CD4-positive, alpha-beta memory T cell (primary cell): Measurements from ENCODE around the gene GALNT10. TPM values are rescaled to one million over a fixed set of nuclear protein-coding genes. Genes with fewer than 3 reads are reported as not detected.
A peak's percentile ranks its signal among the peaks of the same experiment; 100 is the strongest.

Source experiments
- CTCF ChIA-PET: fragments of 350-600 bp; sonication (Branson Sonifier 250); formaldehyde crosslinking; loops from one replicate; lab custom pipeline; 2021; ENCODE audit warnings: inconsistent platforms; ENCODE audit not compliant: partially characterized antibody; lab: Charles Lee
- POLR2A ChIA-PET: fragments of 350-600 bp; sonication (Branson Sonifier 250); formaldehyde crosslinking; loops from one replicate; lab custom pipeline; 2021; ENCODE audit not compliant: partially characterized antibody; lab: Charles Lee
- DNase-seq, 5 donors: peaks; one replicate each; pipeline versions ENCODE4 v3.0.0 to v3.0.0-alpha.2; 2020 to 2022; ENCODE audit warnings: mixed read lengths in 1 of 5
- H3K27ac ChIP-seq: one replicate; pipeline ENCODE4 v1.7.0; 2013; ENCODE audit warnings: low read depth, low read length
- H3K27me3 ChIP-seq: 2 replicates; pipeline ENCODE4 v1.7.0; 2013; ENCODE audit warnings: mild to moderate bottlenecking, low read length, moderate library complexity; ENCODE audit not compliant: insufficient read depth
- H3K36me3 ChIP-seq: 2 replicates; pipeline ENCODE4 v1.7.0; 2013; ENCODE audit warnings: mild to moderate bottlenecking, low read length, moderate library complexity; ENCODE audit not compliant: insufficient read depth
- H3K4me1 ChIP-seq: 2 replicates; pipeline ENCODE4 v1.7.0; 2013; ENCODE audit warnings: mild to moderate bottlenecking, low read length, moderate library complexity; ENCODE audit not compliant: insufficient read depth
- H3K4me3 ChIP-seq, 2 donors: one replicate each; pipeline ENCODE4 v1.7.0; 2013; ENCODE audit warnings: low read length in 2 of 2, mild to moderate bottlenecking in 1 of 2
- H3K9me3 ChIP-seq, 2 donors: one replicate each; pipeline ENCODE4 v1.7.0; 2013; ENCODE audit warnings: low read length in 2 of 2, control low read depth in 1 of 2; ENCODE audit not compliant: control insufficient read depth in 1 of 2
- H3K27ac Mint-ChIP-seq, 7 donors: one replicate each; pipeline ENCODE4 v1.8.0; 2020 to 2021; ENCODE audit warnings: mixed read lengths in 7 of 7, mild to moderate bottlenecking in 6 of 7, inconsistent platforms in 3 of 7, moderate library complexity in 3 of 7
- H3K27me3 Mint-ChIP-seq, 2 donors: one replicate each; pipeline ENCODE4 v1.8.0; 2020 to 2021; ENCODE audit warnings: mixed read lengths in 2 of 2
- H3K36me3 Mint-ChIP-seq, 2 donors: one replicate each; pipeline ENCODE4 v1.8.0; 2020 to 2021; ENCODE audit warnings: mixed read lengths in 2 of 2, inconsistent platforms in 1 of 2, mild to moderate bottlenecking in 1 of 2
- H3K4me1 Mint-ChIP-seq, 4 donors: one replicate each; pipeline ENCODE4 v1.8.0; 2020 to 2021; ENCODE audit warnings: mixed read lengths in 4 of 4, mild to moderate bottlenecking in 1 of 4
- H3K4me3 Mint-ChIP-seq, 8 donors: one replicate each; pipeline ENCODE4 v1.8.0; 2020 to 2021; ENCODE audit warnings: mixed read lengths in 8 of 8, mild to moderate bottlenecking in 7 of 8, moderate library complexity in 6 of 8, inconsistent platforms in 3 of 8
- H3K9me3 Mint-ChIP-seq, 8 donors: one replicate each; pipeline ENCODE4 v1.8.0; 2020 to 2021; ENCODE audit warnings: mixed read lengths in 8 of 8, mild to moderate bottlenecking in 5 of 8, inconsistent platforms in 3 of 8, moderate library complexity in 1 of 8
- intact Hi-C: fragments of 100-400 bp; cut with micrococcal nuclease; formaldehyde crosslinking; loops from one replicate; pipeline ENCODE4 v1.15.1; 2023
- polyA plus RNA-seq, 2 donors: library from polyadenylated mRNA; unstranded; fragments of 300-500 nt; fragmentation: Illumina TruSeq; gene quantifications; one replicate each; pipeline ENCODE4 v1.2.3, GENCODE V29; 2021
- total RNA-seq, 2 experiments: library from RNA; stranded (reverse); gene quantifications; one replicate each; pipeline ENCODE4 v1.2.3, GENCODE V29; 2021

GALNT10 gene
- total and polyA plus RNA-seq, 4 experiments from 2014 or later: 9.6 to 35.7 (median 26.8) TPM

- intact Hi-C loops: no loop called here
- Mint-ChIP-seq H3K9me3 (no peaks in the 10 kb centered on the region), H3K4me1 (peaks cover 2 to 16% (median 11%) of the 10 kb centered on the region in 4 donors), H3K27me3 (no peaks in the 10 kb centered on the region), H3K27ac (peak overlapping the region in 1 of 7 donors; percentile 48), H3K4me3 (no peak overlapping the region), H3K36me3 (peaks cover 0 to 24% of the 10 kb centered on the region in 2 donors)
- Histone ChIP-seq H3K9me3 (no peaks in the 10 kb centered on the region), H3K4me1 (peaks cover 4% of the 10 kb centered on the region), H3K4me3 (no peak overlapping the region), H3K27ac (no peak overlapping the region), H3K27me3 (no peaks in the 10 kb centered on the region), H3K36me3 (no peaks in the 10 kb centered on the region)
- ChIA-PET CTCF (interaction anchor here (2.1 to 6.4 kb wide), 4 partner anchors 13 to 428 kb away, joined by 18 to 220 read pairs (median 32); no protein-coding TSS in a partner anchor), POLR2A (interaction anchor here (1.2 to 2.4 kb wide), 2 partner anchors 331 to 365 kb away, joined by 3 to 14 read pairs; partner anchors contain the start of genes FAM114A2 and MFAP3)
- no peak for DNase-seq
Observed at GRCh38 chr5:154403234-154403633, 212.7 kb downstream of the GALNT10 start.

GRCh38 chr5:154403776-154404387 lies 213.3 kb downstream of the GALNT10 start:
- Histone ChIP-seq H3K36me3 (no peaks in the 10 kb centered on the region), H3K27ac (no peak overlapping the region), H3K4me1 (peaks cover 4% of the 10 kb centered on the region), H3K9me3 (no peaks in the 10 kb centered on the region), H3K4me3 (no peak overlapping the region), H3K27me3 (no peaks in the 10 kb centered on the region)
- intact Hi-C loops: loop anchor here (2.0 kb wide), 1 partner anchor 223 kb away; no protein-coding TSS in a partner anchor
- H3K27me3 Mint-ChIP-seq: no peaks in the 10 kb centered on the region
- peak overlapping the region in 1 of 8 donors; percentile 65 for H3K4me3 Mint-ChIP-seq
- peaks cover 0 to 22% of the 10 kb centered on the region in 2 donors for H3K36me3 Mint-ChIP-seq
- H3K4me1 Mint-ChIP-seq: peaks cover 2 to 16% (median 11%) of the 10 kb centered on the region in 4 donors
- CTCF ChIA-PET: interaction anchor here (1.1 to 6.4 kb wide), 14 partner anchors 9 to 429 kb away, joined by 3 to 220 read pairs (median 8); partner anchors contain the start of gene GALNT10
- H3K9me3 Mint-ChIP-seq: no peaks in the 10 kb centered on the region
- POLR2A ChIA-PET: interaction anchor here (1.1 to 2.4 kb wide), 3 partner anchors 214 to 365 kb away, joined by 3 to 14 read pairs (median 3); partner anchors contain the start of genes FAM114A2, GALNT10 and MFAP3
- no peak for DNase-seq
- H3K27ac Mint-ChIP-seq: no peak overlapping the region

GRCh38 chr5:154405078-154405792 lies 214.7 kb downstream of the GALNT10 start:
- ChIA-PET CTCF (interaction anchor here (0.7 to 6.4 kb wide), 31 partner anchors 8 to 434 kb away, joined by 3 to 220 read pairs (median 4); partner anchors contain the start of gene GALNT10), POLR2A (interaction anchor here (0.7 to 2.4 kb wide), 4 partner anchors 215 to 333 kb away, joined by 3 to 14 read pairs (median 3); partner anchors contain the start of gene GALNT10)
- peak; percentile 56 to 61 (median 59) for DNase-seq
- Mint-ChIP-seq H3K4me3 (peak overlapping the region in 7 of 8 donors; percentile 27 to 80 (median 43)), H3K9me3 (no peaks in the 10 kb centered on the region), H3K27me3 (no peaks in the 10 kb centered on the region), H3K36me3 (peaks cover 0 to 25% of the 10 kb centered on the region in 2 donors), H3K4me1 (peaks cover 2 to 16% (median 11%) of the 10 kb centered on the region in 4 donors), H3K27ac (peak overlapping the region in 3 of 7 donors; percentile 13 to 43 (median 30))
- intact Hi-C loops: loop anchor here (1.0 to 2.0 kb wide), 2 partner anchors 224 to 333 kb away; no protein-coding TSS in a partner anchor
- peaks cover 5% of the 10 kb centered on the region for H3K36me3 ChIP-seq
- H3K4me1 ChIP-seq: peaks cover 4% of the 10 kb centered on the region
- H3K27ac ChIP-seq: no peak overlapping the region
- H3K4me3 ChIP-seq: peak overlapping the region in 1 of 2 donors; percentile 14
- no peaks in the 10 kb centered on the region for H3K27me3 ChIP-seq
- no peaks in the 10 kb centered on the region for H3K9me3 ChIP-seq

GRCh38 chr5:154406231-154406630 lies 215.7 kb downstream of the GALNT10 start:
- POLR2A ChIA-PET: no interaction called here
- peaks cover 4 to 25% of the 10 kb centered on the region in 2 donors for H3K36me3 Mint-ChIP-seq

GRCh38 chr5:154406826-154407225 lies 216.3 kb downstream of the GALNT10 start:
- Mint-ChIP-seq H3K9me3 (no peaks in the 10 kb centered on the region), H3K4me3 (no peak overlapping the region), H3K27me3 (no peaks in the 10 kb centered on the region), H3K4me1 (peaks cover 2 to 16% (median 11%) of the 10 kb centered on the region in 4 donors), H3K27ac (peak overlapping the region in 1 of 7 donors; percentile 70), H3K36me3 (peaks cover 8 to 25% of the 10 kb centered on the region in 2 donors)
- Histone ChIP-seq H3K27me3 (no peaks in the 10 kb centered on the region), H3K27ac (no peak overlapping the region), H3K9me3 (no peaks in the 10 kb centered on the region), H3K4me1 (peaks cover 4% of the 10 kb centered on the region), H3K4me3 (no peak overlapping the region), H3K36me3 (peaks cover 5% of the 10 kb centered on the region)
- intact Hi-C loops: no loop called here
- CTCF ChIA-PET: interaction anchor here (0.9 to 6.4 kb wide), 4 partner anchors 10 to 334 kb away, joined by 3 to 220 read pairs (median 23); no protein-coding TSS in a partner anchor
- POLR2A ChIA-PET: no interaction called here
- DNase-seq: no peak

More at GRCh38 chr5:154406231-154406630, 215.7 kb downstream of the GALNT10 start:
- no peaks in the 10 kb centered on the region for H3K27me3 ChIP-seq
- no peak overlapping the region for H3K27ac ChIP-seq
- H3K9me3 Mint-ChIP-seq: no peaks in the 10 kb centered on the region
- peaks cover 4% of the 10 kb centered on the region for H3K4me1 ChIP-seq
- no peaks in the 10 kb centered on the region for H3K9me3 ChIP-seq
- no peak overlapping the region for H3K4me3 Mint-ChIP-seq
- no peaks in the 10 kb centered on the region for H3K27me3 Mint-ChIP-seq
- H3K4me3 ChIP-seq: no peak overlapping the region
- peaks cover 5% of the 10 kb centered on the region for H3K36me3 ChIP-seq
- H3K4me1 Mint-ChIP-seq: peaks cover 2 to 16% (median 11%) of the 10 kb centered on the region in 4 donors
- CTCF ChIA-PET: interaction anchor here (0.9 to 6.4 kb wide), 13 partner anchors 9 to 431 kb away, joined by 3 to 220 read pairs (median 5); partner anchors contain the start of gene GALNT10
- DNase-seq: no peak
- intact Hi-C loops: no loop called here
- no peak overlapping the region for H3K27ac Mint-ChIP-seq

- Histone ChIP-seq H3K4me1 (peaks cover 4% of the 10 kb centered on the region), H3K36me3 (peaks cover 5% of the 10 kb centered on the region), H3K4me3 (no peak overlapping the region), H3K27ac (no peak overlapping the region), H3K27me3 (no peaks in the 10 kb centered on the region), H3K9me3 (no peaks in the 10 kb centered on the region)
- no peaks in the 10 kb centered on the region for H3K9me3 Mint-ChIP-seq
- H3K36me3 Mint-ChIP-seq: peaks cover 14 to 37% of the 10 kb centered on the region in 2 donors
- H3K27me3 Mint-ChIP-seq: no peaks in the 10 kb centered on the region
- H3K4me3 Mint-ChIP-seq: no peak overlapping the region
- intact Hi-C loops: no loop called here
- POLR2A ChIA-PET: no interaction called here
- peak overlapping the region in 1 of 7 donors; percentile 51 for H3K27ac Mint-ChIP-seq
- no peak for DNase-seq
- CTCF ChIA-PET: interaction anchor here (0.8 to 6.4 kb wide), 2 partner anchors 11 to 336 kb away, joined by 3 to 220 read pairs; no protein-coding TSS in a partner anchor
- H3K4me1 Mint-ChIP-seq: peaks cover 2 to 16% (median 11%) of the 10 kb centered on the region in 4 donors
Observed at GRCh38 chr5:154408811-154409210, 218.3 kb downstream of the GALNT10 start.
